Measurements from ENCODE around the gene TRPV6. TPM values are rescaled to one million over a fixed set of nuclear protein-coding genes. Genes with fewer than 3 reads are reported as not detected.

Gene TRPV6
- total RNA-seq, 1 experiment from 2014 or later: not detected

DNA sequence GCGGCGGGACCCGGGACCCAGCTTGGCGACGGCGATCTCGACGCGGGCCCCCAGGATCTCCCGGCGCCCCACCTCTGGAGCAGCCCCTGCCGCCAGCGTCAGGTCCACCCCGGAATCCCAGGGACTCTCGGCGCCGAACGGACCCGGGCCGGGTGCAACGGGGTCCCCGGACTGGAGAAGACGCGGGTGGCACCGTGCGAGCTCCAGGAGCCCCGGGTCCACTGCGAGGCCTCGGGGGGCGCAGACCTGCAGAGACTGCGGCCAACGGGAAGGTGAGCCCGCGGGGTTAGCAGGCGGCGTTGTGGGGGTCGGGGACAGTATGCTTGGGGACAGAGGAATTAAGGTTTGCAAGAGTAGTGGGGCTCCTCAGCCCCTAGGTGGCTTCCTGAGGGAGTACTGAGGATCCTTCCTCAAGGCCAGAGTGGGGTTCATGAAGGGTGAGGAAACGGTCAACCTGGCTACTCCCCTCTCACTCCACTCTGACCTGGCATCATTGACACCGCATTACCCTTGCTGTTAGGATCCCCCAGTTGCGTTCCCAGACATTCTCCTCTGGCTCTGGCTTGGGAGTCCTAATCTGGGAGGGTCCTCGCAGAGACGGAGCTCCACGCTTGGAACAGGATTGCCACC lies 30.3 kb downstream of the TRPV6 start:
- DNase-seq (ENCODE audit: low read depth): no peak

DNA sequence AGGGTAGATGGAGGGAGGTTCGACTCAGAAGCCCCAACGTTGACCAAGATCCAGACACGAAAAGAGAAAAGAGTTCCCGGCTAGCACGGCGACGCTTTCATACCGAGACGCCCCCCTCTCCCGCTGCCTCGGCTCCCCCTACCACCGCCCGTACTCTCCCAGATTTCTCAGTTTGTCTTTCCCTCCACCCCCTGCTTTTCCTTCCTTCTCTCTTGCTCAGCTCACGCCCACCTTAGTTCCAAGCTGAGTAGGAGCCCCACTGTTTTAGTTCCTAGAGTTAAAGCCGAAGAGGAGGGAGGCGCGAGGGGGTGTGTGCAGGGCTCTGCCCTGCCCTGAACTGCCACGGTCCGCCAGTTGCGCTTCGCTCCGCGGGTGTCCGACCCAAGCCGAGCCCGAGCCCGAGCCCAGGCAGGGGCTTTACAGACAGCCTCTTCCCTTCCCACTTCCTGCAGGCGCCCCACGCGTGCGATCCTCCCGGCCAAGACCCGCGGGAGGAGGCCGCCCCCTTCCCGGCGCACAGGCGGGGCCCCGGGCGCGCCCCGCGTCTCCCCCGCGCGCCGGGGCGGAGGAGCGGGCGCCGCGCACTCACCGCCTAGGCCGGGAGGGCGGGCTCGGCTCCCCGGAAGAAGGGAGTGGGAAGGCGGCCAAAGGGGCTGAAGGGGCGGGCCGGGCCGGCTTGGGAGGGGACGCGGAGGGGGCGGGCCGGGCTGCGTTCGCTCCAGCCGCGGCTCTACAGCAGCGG lies 31.0 kb downstream of the TRPV6 start, which contains the start of gene EPHB6:
Gene EPHB6, plus strand, starts transcription at position 705 of the 742 bp plus-strand sequence. CDS start 8,152 bp downstream, outside the sequence.
- peak; percentile 27 for DNase-seq (ENCODE audit: low read depth)

DNA sequence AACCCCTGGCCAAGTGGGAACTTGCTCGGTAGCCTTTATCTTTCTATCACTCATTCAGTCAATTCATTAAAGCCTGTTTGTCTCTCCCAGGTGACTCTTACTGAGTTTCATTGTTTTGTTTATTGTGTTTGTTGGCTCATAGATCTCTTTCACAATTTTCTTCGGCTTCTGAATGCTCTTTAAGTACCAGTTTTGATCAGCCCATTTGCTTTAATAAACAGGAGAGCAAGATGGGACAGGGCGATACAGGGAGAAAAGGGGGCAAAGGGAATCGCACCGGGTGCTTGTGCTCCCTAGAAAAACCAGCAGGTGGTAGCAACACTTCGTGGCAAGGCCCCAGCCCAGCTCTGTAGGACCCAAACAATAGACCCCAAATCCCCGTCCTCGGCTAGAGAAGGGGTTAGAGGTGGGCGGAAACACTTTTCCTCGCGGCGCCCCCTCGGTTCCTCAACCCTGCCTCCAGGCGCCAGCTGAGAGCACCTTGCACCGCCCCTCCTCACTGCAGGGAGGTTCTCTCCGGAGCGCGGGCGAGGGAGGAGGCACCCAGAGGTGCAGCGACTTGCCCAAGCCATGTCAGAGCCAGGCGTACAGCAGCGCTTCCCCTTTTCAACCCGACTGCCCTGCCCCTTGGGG lies 31.7 kb downstream of the TRPV6 start:
- peak; percentile 69 for DNase-seq (ENCODE audit: low read depth)

DNA sequence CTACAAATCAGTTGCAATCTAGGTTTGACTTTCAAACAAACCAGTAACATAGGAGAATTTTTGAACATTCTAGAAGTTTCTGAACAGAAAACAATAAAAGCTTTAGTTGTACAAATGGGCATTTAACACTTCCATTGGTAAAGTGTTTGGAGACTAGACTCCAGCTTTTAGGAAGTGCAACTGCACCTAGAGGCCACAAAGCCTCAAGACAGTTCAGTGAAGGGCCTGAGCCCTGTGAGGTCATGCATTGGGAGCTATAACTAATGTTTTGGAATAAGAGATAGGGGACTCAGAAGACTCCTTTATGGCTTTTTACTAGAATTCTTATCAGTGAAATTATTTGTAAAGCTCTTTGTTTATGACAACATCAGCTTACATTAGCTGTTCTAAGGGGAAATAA lies 33.6 kb downstream of the TRPV6 start:
- DNase-seq (ENCODE audit: low read depth): no peak

DNA sequence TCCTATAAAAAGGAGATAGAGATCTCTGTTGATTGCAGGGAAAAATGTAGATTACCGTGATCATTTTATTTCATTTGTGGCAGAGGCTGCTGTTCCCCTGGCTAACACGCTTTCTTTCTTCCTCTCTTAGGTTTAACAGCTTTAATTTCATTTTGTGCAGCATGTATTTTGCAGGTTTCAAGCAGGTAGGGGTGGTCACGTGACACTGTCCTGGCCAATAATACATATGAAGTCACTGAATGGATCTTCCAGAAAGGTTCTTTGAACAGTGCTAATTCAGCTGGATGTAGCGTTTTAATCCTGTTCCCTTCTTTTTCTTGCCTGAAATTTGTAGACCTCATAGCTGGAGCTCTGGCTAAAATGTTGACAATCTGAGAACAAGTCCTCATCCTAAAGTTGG lies 34.3 kb downstream of the TRPV6 start:
- no peak for DNase-seq (ENCODE audit: low read depth)

DNA sequence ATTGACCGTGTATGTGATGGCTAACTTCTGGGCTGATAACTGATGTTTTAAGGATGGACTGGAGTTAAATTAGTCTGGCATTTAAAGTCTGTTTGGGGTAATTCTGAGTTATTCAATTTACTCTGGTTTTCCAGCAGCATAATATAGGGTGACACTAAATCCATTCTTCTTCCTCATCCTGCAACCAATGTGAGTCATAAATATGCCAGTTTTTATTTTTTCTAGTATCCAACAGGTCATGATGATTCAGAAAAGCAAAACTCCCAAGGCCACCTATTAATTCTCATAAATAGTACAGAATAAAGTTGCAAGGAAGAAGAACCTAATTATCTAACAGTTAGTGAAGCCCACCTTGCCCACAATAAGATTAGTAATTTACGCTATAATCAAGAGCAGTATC lies 38.2 kb downstream of the TRPV6 start:
- peak; percentile 48 for DNase-seq (ENCODE audit: low read depth)

DNA sequence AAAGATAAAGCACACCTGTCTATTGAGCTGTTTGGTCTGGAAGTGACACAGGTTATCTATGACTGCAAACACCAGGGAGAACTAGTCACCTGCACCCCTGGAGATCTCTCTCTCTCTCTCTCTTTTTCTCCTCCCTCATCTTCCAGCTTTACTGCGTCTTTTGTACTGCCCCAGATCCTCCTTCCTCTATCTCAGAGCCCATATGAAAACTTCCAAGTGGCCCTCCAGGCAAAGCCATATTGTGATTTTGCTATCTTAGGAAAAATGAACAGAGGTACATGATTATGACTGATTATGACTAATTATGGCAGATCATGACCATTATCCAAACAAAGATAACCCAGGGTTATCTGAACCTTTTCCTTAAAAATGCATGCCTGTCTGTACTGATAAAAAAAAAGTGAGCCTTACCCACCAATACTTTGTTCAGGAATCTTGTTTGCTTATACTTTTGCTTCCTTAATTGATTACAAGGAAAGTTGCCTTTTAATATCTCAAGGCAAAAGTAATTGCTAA lies 43.2 kb downstream of the TRPV6 start:
- DNase-seq (ENCODE audit: low read depth): no peak

DNA sequence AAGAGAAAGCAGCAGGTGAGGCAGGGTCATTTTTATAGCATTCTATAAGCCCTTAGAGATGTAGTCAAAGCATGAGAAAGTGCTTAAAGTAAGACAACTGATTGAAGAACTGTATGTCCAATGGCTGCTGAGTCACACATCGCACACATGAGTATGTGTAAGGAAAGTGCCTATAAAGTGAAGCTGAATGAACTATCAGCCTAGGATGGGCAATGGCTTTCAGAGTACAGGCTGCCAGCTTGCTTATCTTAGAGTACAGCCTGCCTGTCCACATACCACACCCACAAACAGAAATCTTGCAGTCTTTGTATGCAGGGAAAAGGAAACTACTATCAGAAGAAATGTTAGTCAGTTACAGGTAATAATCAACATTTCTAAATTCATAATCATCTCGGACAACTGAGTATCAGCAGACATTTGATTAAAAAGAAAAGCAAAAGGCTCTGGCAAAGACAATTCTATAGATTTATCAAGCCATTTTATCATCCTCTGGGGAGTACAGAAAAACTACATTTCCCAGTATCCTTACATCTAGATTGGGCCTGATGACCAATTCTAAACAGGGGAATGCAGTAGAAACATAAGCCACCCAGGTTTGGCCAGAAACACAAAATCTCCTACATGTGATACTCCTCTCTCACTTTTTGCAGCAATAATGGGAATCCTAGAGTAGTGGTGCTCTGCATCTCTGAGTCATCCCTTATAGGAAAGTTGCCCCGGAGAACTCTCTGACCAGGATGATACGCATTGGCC lies 46.9 kb downstream of the TRPV6 start:
- DNase-seq (ENCODE audit: low read depth): peak; percentile 33

DNA sequence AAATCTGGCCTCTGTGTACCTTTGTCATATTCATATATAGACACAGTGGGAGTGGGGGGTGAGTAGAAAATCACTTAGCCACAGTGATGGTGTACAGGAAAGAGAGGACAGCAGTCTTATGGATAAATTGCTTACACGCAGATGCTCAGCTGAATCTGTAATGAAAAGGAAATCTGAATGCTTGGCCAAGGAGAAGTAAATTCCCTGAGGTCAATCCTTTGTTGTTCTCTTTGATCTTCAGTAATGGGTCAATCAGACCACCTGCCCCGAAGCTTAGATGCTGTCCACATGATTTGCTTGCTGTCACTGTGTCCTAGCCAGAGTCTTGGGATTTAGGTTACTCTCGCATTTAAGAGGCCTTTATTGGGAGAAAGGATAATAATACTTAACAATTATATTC lies 49.1 kb downstream of the TRPV6 start:
- no peak for DNase-seq (ENCODE audit: low read depth)

DNA sequence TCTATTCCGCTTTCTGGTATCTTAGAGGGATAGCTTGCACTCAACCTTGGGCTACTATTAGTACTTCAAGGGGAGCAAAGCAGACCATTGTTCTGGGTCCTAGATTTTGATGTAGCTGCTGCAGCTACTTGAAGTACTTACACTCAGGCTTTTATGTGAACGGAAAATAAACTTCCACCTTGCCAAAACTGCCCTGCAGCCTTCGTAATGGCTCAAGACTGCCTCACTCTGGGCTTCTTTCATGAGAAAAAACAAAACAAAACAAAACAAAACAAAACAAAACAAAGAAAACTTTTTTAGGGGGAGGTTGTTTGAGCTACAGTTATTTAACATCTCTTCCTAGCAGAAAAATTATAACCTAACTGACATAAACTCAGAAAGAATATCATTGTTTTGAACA lies 50.1 kb downstream of the TRPV6 start:
- DNase-seq (ENCODE audit: low read depth): no peak

DNA sequence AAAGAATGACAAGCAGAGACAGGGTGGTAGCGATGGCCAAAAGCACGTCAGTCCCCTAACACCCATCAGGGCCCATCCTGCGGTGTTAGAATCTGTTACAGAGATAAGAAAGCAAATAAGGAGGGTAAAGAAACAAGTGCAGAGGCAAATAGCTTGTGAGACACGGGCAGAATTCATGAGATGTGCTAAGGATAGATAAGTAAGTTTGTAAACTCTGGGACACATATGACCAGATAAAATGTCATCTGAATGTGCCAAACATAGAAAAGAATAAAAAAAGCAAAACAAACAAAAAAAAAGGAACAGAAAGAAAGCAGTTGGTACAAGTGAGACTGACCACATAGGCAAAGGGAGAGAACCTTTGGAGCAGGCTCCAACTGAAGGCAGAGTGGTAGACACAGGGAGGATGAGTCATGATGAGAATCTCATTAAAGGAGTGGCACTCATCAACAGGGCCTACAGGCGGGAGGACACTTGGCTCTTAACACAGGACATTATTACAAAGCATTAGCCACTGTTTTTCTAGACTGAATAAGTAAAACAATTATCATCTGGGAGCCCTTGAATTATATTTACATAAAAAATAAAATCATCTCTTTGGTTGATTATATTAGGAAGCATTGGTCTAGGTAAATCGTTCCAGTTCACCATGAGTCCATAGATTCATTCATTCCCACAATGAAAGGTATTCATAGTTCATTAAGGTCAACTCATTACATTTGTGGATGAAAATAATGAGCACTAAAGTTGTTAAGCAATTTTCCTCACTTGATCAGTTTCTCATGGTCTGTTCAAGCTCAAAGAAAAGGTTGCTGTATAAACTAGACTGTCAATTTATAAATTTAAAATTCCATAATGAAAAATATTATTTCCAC lies 52.1 kb downstream of the TRPV6 start:
- DNase-seq (ENCODE audit: low read depth): peak; percentile 64

DNA sequence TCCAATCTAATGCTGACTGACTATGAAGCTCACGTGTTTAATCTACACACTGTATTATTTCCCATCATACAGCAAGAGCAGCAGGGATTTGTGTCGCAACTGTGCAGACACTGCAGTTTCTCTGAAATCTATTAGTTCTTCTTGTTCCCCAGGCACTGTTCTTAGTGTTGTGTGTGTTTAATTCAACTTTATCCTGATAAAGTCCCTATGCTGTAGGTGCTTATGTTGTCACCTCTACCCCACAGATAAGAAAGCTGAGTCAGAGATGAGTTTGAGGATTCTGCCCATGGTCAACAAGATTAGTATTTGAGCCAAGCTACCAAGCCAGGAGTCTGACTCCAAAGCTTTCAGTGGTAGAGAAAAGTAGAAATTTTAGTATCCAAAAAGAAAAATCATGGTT lies 53.1 kb downstream of the TRPV6 start:
- DNase-seq (ENCODE audit: low read depth): no peak

DNA sequence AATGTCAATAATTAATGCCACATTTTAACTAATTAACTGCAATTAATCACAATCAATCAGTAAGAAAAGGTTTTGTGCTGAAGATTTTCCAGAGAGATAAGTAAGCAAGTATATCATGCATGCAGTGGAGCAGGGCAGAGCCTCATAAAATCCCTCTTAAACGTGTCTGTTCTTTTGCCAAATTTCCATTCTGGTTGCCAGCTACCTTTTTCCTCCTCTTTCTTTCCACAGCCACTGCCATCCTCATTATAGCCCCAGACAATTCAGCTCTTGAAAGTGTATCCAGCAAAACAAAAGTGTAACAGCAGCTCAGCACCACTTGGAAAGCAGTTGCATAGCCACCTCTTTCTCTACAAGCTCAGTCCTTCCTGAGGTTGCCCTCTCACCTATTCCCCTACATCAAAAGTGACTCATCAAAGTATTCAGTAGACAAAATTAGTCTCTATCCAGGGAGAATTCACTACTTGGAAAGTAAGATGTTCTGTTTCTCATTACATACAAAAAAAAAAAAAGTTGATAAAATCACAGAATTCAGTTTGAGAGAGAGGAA lies 57.5 kb downstream of the TRPV6 start:
- DNase-seq (ENCODE audit: low read depth): peak; percentile 18

DNA sequence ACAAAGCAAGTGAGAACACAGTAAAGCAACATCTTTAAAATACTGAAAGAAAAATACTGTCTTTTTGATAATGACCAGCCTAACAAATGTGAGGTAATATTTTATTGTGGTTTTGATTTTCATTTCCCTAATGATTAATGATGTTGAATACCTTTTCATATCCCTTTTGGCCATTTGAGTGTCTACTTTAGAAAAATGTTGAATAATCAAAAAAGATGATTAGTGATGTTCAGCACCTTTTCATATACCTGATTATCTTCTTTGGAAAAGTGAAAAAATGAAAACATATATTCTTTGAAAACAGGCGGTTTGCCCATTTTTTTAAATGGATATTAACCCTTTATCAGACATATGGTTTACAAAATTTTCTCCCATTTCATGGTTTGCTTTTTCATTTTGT lies 62.8 kb downstream of the TRPV6 start:
- no peak for DNase-seq (ENCODE audit: low read depth)

Other genes with a start within 250 kb of the TRPV6 start
- not detected in 2 replicates for gene PRSS1, start 136.3 kb downstream of the TRPV6 start, total RNA-seq (2014; rRNA removed; shearing (Covaris generic))
- not detected in 2 replicates for gene PRSS2, start 114.8 kb downstream of the TRPV6 start, total RNA-seq (2014; rRNA removed; shearing (Covaris generic))
- gene EPHB6, start 30.7 kb downstream of the TRPV6 start, total RNA-seq (2014; rRNA removed; shearing (Covaris generic)): 1.5 and 4.0 TPM in 2 replicates
- not detected in 2 replicates for gene TRPV5, start 48.0 kb upstream of the TRPV6 start, total RNA-seq (2014; rRNA removed; shearing (Covaris generic))
- gene LLCFC1, start 53.7 kb upstream of the TRPV6 start, total RNA-seq (2014; rRNA removed; shearing (Covaris generic)): not detected in 2 replicates
- gene KEL, start 76.6 kb upstream of the TRPV6 start, total RNA-seq (2014; rRNA removed; shearing (Covaris generic)): not detected in 2 replicates
- not detected in 2 replicates for gene OR9A2, start 141.4 kb upstream of the TRPV6 start, total RNA-seq (2014; rRNA removed; shearing (Covaris generic))
- not detected in 2 replicates for gene OR6V1, start 166.6 kb upstream of the TRPV6 start, total RNA-seq (2014; rRNA removed; shearing (Covaris generic))
- gene PIP, start 246.3 kb upstream of the TRPV6 start, total RNA-seq (2014; rRNA removed; shearing (Covaris generic)): not detected in 2 replicates

Data from HT1080 (cell line).